NT2/D1 (cell line): ENCODE data around the gene SLC7A14.

Experiments used
- DNase-seq: peaks from one replicate; pipeline ENCODE4 v3.0.0-alpha.2; 2011; ENCODE audit warnings: low read depth, low spot score
- H3K27me3 ChIP-seq: 2 replicates; pipeline ENCODE4 v1.6.0; 2011; ENCODE audit warnings: mild to moderate bottlenecking; ENCODE audit not compliant: insufficient read length, insufficient read depth
- H3K36me3 ChIP-seq: 2 replicates; pipeline ENCODE4 v1.6.1; 2011; ENCODE audit warnings: mild to moderate bottlenecking, low read length, mixed read lengths; ENCODE audit not compliant: insufficient read depth, insufficient read length
- H3K4me1 ChIP-seq: 2 replicates; pipeline ENCODE4 v1.5.1; 2011; ENCODE audit not compliant: insufficient read depth, insufficient read length
- H3K4me3 ChIP-seq: 2 replicates; pipeline ENCODE4 v1.5.1; 2011; ENCODE audit warnings: low read depth; ENCODE audit not compliant: insufficient read length
- H3K9ac ChIP-seq: 2 replicates; pipeline ENCODE4 v1.6.0; 2011; ENCODE audit warnings: low read depth; ENCODE audit not compliant: insufficient read length
- H3K9me3 ChIP-seq: 2 replicates; pipeline ENCODE4 v1.5.1; 2011; ENCODE audit warnings: mild to moderate bottlenecking, low read length; ENCODE audit not compliant: insufficient read depth
- SUZ12 ChIP-seq: IDR thresholded peaks from 2 replicates; pipeline ENCODE4 v1.6.1; 2011; ENCODE audit not compliant: insufficient read length, insufficient read depth; ENCODE audit errors: extremely low read depth
- YY1 ChIP-seq: IDR thresholded peaks from 2 replicates; pipeline ENCODE4 v1.6.1; 2011; ENCODE audit not compliant: insufficient read length, insufficient read depth
- ZNF274 ChIP-seq: IDR thresholded peaks from 2 replicates; pipeline ENCODE4 v1.6.1; 2011; ENCODE audit warnings: mild to moderate bottlenecking, low read depth, low read length

Gene SLC7A14

GRCh38 chr3:170454509-170454908, 131.4 kb downstream of the SLC7A14 start:
- Histone ChIP-seq H3K4me1 (no peaks in the 10 kb centered on the region), H3K36me3 (no peaks in the 10 kb centered on the region), H3K4me3 (no peak overlapping the region), H3K27me3 (no peaks in the 10 kb centered on the region), H3K9ac (no peak overlapping the region), H3K9me3 (no peaks in the 10 kb centered on the region)
- DNase-seq, result no peak
- TF ChIP-seq ZNF274, result no peak
- TF ChIP-seq YY1, result no peak
- TF ChIP-seq SUZ12, result no peak

- no peak overlapping the region for H3K9ac ChIP-seq
- H3K4me3 ChIP-seq, result no peak overlapping the region
- H3K36me3 ChIP-seq, result no peaks in the 10 kb centered on the region
- no peaks in the 10 kb centered on the region for H3K4me1 ChIP-seq
- no peaks in the 10 kb centered on the region for H3K9me3 ChIP-seq
- DNase-seq, result no peak
- no peaks in the 10 kb centered on the region for H3K27me3 ChIP-seq
- TF ChIP-seq ZNF274, result no peak
- no peak for TF ChIP-seq YY1
- TF ChIP-seq SUZ12, result no peak
These were observed 135.8 kb downstream of the SLC7A14 start for GRCh38 chr3:170450039-170450438.

GRCh38 chr3:170448584-170448983, 137.3 kb downstream of the SLC7A14 start:
- no peaks in the 10 kb centered on the region for H3K9me3 ChIP-seq
- no peak overlapping the region for H3K9ac ChIP-seq
- H3K4me3 ChIP-seq, result no peak overlapping the region
- no peaks in the 10 kb centered on the region for H3K4me1 ChIP-seq
- TF ChIP-seq SUZ12 (no peak), YY1 (no peak), ZNF274 (no peak)
- H3K36me3 ChIP-seq, result no peaks in the 10 kb centered on the region
- no peak for DNase-seq
- H3K27me3 ChIP-seq, result no peaks in the 10 kb centered on the region

GRCh38 chr3:170443457-170443856, 142.4 kb downstream of the SLC7A14 start:
- no peak for DNase-seq
- Histone ChIP-seq H3K9ac (no peak overlapping the region), H3K9me3 (no peaks in the 10 kb centered on the region), H3K4me3 (no peak overlapping the region), H3K36me3 (no peaks in the 10 kb centered on the region), H3K4me1 (no peaks in the 10 kb centered on the region), H3K27me3 (no peaks in the 10 kb centered on the region)
- TF ChIP-seq SUZ12 (no peak), YY1 (no peak), ZNF274 (no peak)

GRCh38 chr3:170442947-170443346, 142.9 kb downstream of the SLC7A14 start:
- no peak overlapping the region for H3K9ac ChIP-seq
- TF ChIP-seq ZNF274, result no peak
- no peak for TF ChIP-seq SUZ12
- no peaks in the 10 kb centered on the region for H3K9me3 ChIP-seq
- no peak overlapping the region for H3K4me3 ChIP-seq
- no peaks in the 10 kb centered on the region for H3K4me1 ChIP-seq
- H3K36me3 ChIP-seq, result no peaks in the 10 kb centered on the region
- no peak for DNase-seq
- no peaks in the 10 kb centered on the region for H3K27me3 ChIP-seq

GRCh38 chr3:170441412-170441811, 144.5 kb downstream of the SLC7A14 start:
- no peaks in the 10 kb centered on the region for H3K27me3 ChIP-seq
- no peaks in the 10 kb centered on the region for H3K9me3 ChIP-seq
- no peaks in the 10 kb centered on the region for H3K4me1 ChIP-seq
- H3K9ac ChIP-seq, result no peak overlapping the region
- DNase-seq, result no peak
- TF ChIP-seq SUZ12, result no peak
- TF ChIP-seq YY1, result no peak
- no peak for TF ChIP-seq ZNF274
- no peaks in the 10 kb centered on the region for H3K36me3 ChIP-seq
- no peak overlapping the region for H3K4me3 ChIP-seq

- Histone ChIP-seq H3K4me3 (no peak overlapping the region), H3K4me1 (no peaks in the 10 kb centered on the region), H3K9ac (no peak overlapping the region), H3K36me3 (no peaks in the 10 kb centered on the region), H3K27me3 (no peaks in the 10 kb centered on the region), H3K9me3 (no peaks in the 10 kb centered on the region)
- TF ChIP-seq YY1, result no peak
- no peak for TF ChIP-seq SUZ12
- TF ChIP-seq ZNF274, result no peak
- DNase-seq, result no peak
These were observed 145.5 kb downstream of the SLC7A14 start for GRCh38 chr3:170440344-170440743.

- TF ChIP-seq YY1, result no peak
- TF ChIP-seq ZNF274, result no peak
- no peak for TF ChIP-seq SUZ12
- no peak overlapping the region for H3K9ac ChIP-seq
- H3K4me1 ChIP-seq, result no peaks in the 10 kb centered on the region
- H3K9me3 ChIP-seq, result no peaks in the 10 kb centered on the region
- no peak overlapping the region for H3K4me3 ChIP-seq
- DNase-seq, result no peak
- H3K27me3 ChIP-seq, result no peaks in the 10 kb centered on the region
- no peaks in the 10 kb centered on the region for H3K36me3 ChIP-seq
These were observed 147.0 kb downstream of the SLC7A14 start for GRCh38 chr3:170438836-170439235.
